KMS-11 (cell line): ENCODE results near the gene RASGRP4.

Source experiments
- H2AFZ ChIP-seq: fragments of 200-600 bp; sonication (generic); 2 replicates; pipeline ENCODE4 v1.6.1; 2016; ENCODE audit warnings: antibody characterized with exemption, mixed run types, low read depth
- H3K27ac ChIP-seq: fragments of 200-600 bp; sonication (generic); 2 replicates; pipeline ENCODE4 v1.6.1; 2016; ENCODE audit warnings: mild to moderate bottlenecking, mixed run types
- H3K27me3 ChIP-seq: fragments of 200-600 bp; sonication (generic); 2 replicates; pipeline ENCODE4 v1.6.1; 2017; ENCODE audit warnings: mild to moderate bottlenecking, low read depth, mixed run types, moderate library complexity; ENCODE audit not compliant: insufficient read depth
- H3K36me3 ChIP-seq: fragments of 200-600 bp; sonication (generic); 2 replicates; pipeline ENCODE4 v1.6.1; 2017; ENCODE audit warnings: mild to moderate bottlenecking, mixed run types; ENCODE audit not compliant: insufficient read depth
- H3K4me1 ChIP-seq: fragments of 200-600 bp; sonication (generic); 2 replicates; pipeline ENCODE4 v1.6.1; 2016; ENCODE audit warnings: mild to moderate bottlenecking, low read depth, mixed run types; ENCODE audit not compliant: poor library complexity, severe bottlenecking
- H3K4me2 ChIP-seq: fragments of 200-600 bp; sonication (generic); 2 replicates; pipeline ENCODE4 v1.7.0; 2016; ENCODE audit warnings: mild to moderate bottlenecking, mixed run types
- H3K4me3 ChIP-seq: fragments of 200-600 bp; sonication (generic); IDR thresholded peaks from 2 replicates; pipeline ENCODE4 v1.6.1; 2017; ENCODE audit warnings: low read depth, low read length, mixed read lengths; ENCODE audit not compliant: insufficient read depth
- H3K79me2 ChIP-seq: fragments of 200-600 bp; sonication (generic); 2 replicates; pipeline ENCODE4 v1.6.1; 2016; ENCODE audit warnings: low read depth, mixed run types; ENCODE audit not compliant: insufficient read depth
- H3K9ac ChIP-seq: fragments of 200-600 bp; sonication (generic); 2 replicates; pipeline ENCODE4 v1.6.1; 2016; ENCODE audit warnings: mild to moderate bottlenecking, mixed run types
- H4K20me1 ChIP-seq: fragments of 200-600 bp; sonication (generic); 2 replicates; pipeline ENCODE4 v1.6.1; 2016; ENCODE audit warnings: mild to moderate bottlenecking, mixed run types; ENCODE audit not compliant: insufficient read depth
- CTCF ChIP-seq: fragments of 200-600 bp; sonication (generic); conservative IDR thresholded peaks from 2 replicates; pipeline ENCODE4 v1.6.1; 2017; ENCODE audit warnings: low read depth, mild to moderate bottlenecking, antibody characterized with exemption, low read length, moderate library complexity, mixed read lengths

Gene RASGRP4

GRCh38 chr19:38470788-38471480, 44.9 kb upstream of the RASGRP4 start:
- H3K4me2 ChIP-seq, result no peak overlapping the region
- no peaks in the 10 kb centered on the region for H3K79me2 ChIP-seq
- peaks cover 64% of the 10 kb centered on the region for H3K27me3 ChIP-seq
- no peaks in the 10 kb centered on the region for H3K36me3 ChIP-seq
- no peak overlapping the region for H3K4me3 ChIP-seq
- H2AFZ ChIP-seq, result no peak overlapping the region
- no peak overlapping the region for H3K9ac ChIP-seq
- TF ChIP-seq CTCF, result no peak
- H4K20me1 ChIP-seq, result no peaks in the 10 kb centered on the region
- no peaks in the 10 kb centered on the region for H3K4me1 ChIP-seq
- H3K27ac ChIP-seq, result no peak overlapping the region

GRCh38 chr19:38469151-38469550, 43.1 kb upstream of the RASGRP4 start:
- Histone ChIP-seq H3K9ac (no peak overlapping the region), H3K27me3 (peaks cover 50% of the 10 kb centered on the region; the same call in 1 of the 2 replicates), H3K36me3 (no peaks in the 10 kb centered on the region), H3K4me2 (no peak overlapping the region), H4K20me1 (no peaks in the 10 kb centered on the region), H3K79me2 (no peaks in the 10 kb centered on the region), H3K4me3 (no peak overlapping the region), H3K27ac (no peak overlapping the region), H3K4me1 (no peaks in the 10 kb centered on the region), H2AFZ (no peak overlapping the region)
- TF ChIP-seq CTCF, result no peak

- no peak overlapping the region for H3K27ac ChIP-seq
- no peaks in the 10 kb centered on the region for H3K79me2 ChIP-seq
- H3K4me3 ChIP-seq, result no peak overlapping the region
- no peak overlapping the region for H2AFZ ChIP-seq
- no peak overlapping the region for H3K9ac ChIP-seq
- no peaks in the 10 kb centered on the region for H3K36me3 ChIP-seq
- H4K20me1 ChIP-seq, result no peaks in the 10 kb centered on the region
- no peak for TF ChIP-seq CTCF
- no peaks in the 10 kb centered on the region for H3K4me1 ChIP-seq
- H3K27me3 ChIP-seq, result peaks cover 44% of the 10 kb centered on the region; the same call in 1 of the 2 replicates
- no peak overlapping the region for H3K4me2 ChIP-seq
Measured at GRCh38 chr19:38467541-38468525, 41.8 kb upstream of the RASGRP4 start.

GRCh38 chr19:38466050-38466449, 40.0 kb upstream of the RASGRP4 start:
- H3K27me3 ChIP-seq, result peaks cover 30% of the 10 kb centered on the region; the same call in 1 of the 2 replicates
- TF ChIP-seq CTCF, result no peak
- H2AFZ ChIP-seq, result no peak overlapping the region
- no peak overlapping the region for H3K27ac ChIP-seq
- H3K79me2 ChIP-seq, result no peaks in the 10 kb centered on the region
- H3K4me3 ChIP-seq, result no peak overlapping the region
- H3K36me3 ChIP-seq, result no peaks in the 10 kb centered on the region
- no peak overlapping the region for H3K4me2 ChIP-seq
- no peaks in the 10 kb centered on the region for H4K20me1 ChIP-seq
- no peak overlapping the region for H3K9ac ChIP-seq
- H3K4me1 ChIP-seq, result no peaks in the 10 kb centered on the region
